GM12878 (cell line): ENCODE data around the gene DCAF17.

ENCODE experiments used
- BHLHE40 ChIP-seq, 2 experiments: fragments of 450-650 bp in 1 of 2; IDR thresholded peaks; 2 replicates each; pipeline ENCODE4 v1.6.1; 2011 to 2017; ENCODE audit warnings: low read depth in 2 of 2, borderline replicate concordance in 1 of 2, improper control_type of control experiment in 1 of 2, low read length in 1 of 2, mild to moderate bottlenecking in 1 of 2
- CBX3 ChIP-seq: fragments of 200-600 bp; sonication (generic); IDR thresholded peaks from 2 replicates; pipeline ENCODE4 v1.6.1; 2016; ENCODE audit warnings: low read depth, borderline replicate concordance
- PAX8 ChIP-seq: fragments of 450-650 bp; IDR thresholded peaks from 2 replicates; pipeline ENCODE4 v1.6.1; 2017; ENCODE audit warnings: mild to moderate bottlenecking, moderate library complexity
- TF ChIP-seq, protein P1 (sequence below): IDR thresholded peaks from 2 replicates; pipeline ENCODE4 v1.6.1; 2012; ENCODE audit warnings: mild to moderate bottlenecking, low read depth, low read length

DNA sequence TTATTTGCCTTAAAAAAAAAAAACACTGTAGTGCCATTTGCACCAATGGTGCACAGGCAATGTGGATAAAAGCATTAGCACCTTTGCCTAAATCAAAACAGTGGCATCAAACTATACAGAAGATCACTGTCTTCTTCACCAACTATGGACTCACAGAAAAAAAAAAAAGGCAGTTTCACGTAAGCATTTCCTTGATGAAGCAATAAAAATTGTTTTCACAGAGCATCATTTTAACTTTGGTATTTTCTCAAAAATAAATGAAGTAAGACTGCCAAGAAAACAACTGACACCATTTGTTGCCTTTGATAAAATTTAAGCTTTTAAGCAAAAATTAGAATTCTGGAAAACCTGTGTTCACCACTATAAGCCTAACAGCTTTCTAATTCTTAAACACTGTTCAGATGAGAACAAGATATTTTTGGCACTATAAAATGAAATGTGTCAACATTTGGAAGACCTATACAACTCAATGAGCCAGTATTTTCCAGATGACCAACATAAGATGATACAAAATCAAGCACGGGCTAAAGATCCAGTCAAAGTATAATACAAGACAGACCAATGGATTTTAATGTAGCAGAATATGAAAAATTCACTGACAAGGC, 21.4 kb upstream of the DCAF17 start:
- TF ChIP-seq PAX8 (no peak), CBX3 (no peak), BHLHE40 (IDR thresholded peaks at IDR 0.05; ENCODE audit: borderline replicate concordance in 1 of 2, low read depth in 2 of 2, low read length in 1 of 2) (no peak)
- TF ChIP-seq, protein P1, sequence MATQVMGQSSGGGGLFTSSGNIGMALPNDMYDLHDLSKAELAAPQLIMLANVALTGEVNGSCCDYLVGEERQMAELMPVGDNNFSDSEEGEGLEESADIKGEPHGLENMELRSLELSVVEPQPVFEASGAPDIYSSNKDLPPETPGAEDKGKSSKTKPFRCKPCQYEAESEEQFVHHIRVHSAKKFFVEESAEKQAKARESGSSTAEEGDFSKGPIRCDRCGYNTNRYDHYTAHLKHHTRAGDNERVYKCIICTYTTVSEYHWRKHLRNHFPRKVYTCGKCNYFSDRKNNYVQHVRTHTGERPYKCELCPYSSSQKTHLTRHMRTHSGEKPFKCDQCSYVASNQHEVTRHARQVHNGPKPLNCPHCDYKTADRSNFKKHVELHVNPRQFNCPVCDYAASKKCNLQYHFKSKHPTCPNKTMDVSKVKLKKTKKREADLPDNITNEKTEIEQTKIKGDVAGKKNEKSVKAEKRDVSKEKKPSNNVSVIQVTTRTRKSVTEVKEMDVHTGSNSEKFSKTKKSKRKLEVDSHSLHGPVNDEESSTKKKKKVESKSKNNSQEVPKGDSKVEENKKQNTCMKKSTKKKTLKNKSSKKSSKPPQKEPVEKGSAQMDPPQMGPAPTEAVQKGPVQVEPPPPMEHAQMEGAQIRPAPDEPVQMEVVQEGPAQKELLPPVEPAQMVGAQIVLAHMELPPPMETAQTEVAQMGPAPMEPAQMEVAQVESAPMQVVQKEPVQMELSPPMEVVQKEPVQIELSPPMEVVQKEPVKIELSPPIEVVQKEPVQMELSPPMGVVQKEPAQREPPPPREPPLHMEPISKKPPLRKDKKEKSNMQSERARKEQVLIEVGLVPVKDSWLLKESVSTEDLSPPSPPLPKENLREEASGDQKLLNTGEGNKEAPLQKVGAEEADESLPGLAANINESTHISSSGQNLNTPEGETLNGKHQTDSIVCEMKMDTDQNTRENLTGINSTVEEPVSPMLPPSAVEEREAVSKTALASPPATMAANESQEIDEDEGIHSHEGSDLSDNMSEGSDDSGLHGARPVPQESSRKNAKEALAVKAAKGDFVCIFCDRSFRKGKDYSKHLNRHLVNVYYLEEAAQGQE, result no peak
